MM.1S (cell line): ENCODE measurements around the gene PCSK9.

Experiments
- DNase-seq: peaks from one replicate; pipeline ENCODE4 v3.0.0-alpha.2; 2015
- H2AFZ ChIP-seq: fragments of 300-600 bp; sonication (generic); 2 replicates; pipeline ENCODE4 v1.6.0; 2016; ENCODE audit warnings: antibody characterized with exemption, low read length
- H3F3A ChIP-seq: fragments of 300-600 bp; sonication (generic); 2 replicates; pipeline ENCODE4 v1.6.1; 2016; ENCODE audit warnings: mild to moderate bottlenecking, antibody characterized with exemption, low read length, moderate library complexity, mixed read lengths; ENCODE audit not compliant: insufficient read depth
- H3K27ac ChIP-seq: fragments of 300-600 bp; sonication (generic); 2 replicates; pipeline ENCODE4 v1.5.1; 2016; ENCODE audit warnings: mild to moderate bottlenecking, low read length
- H3K27me3 ChIP-seq: fragments of 300-600 bp; sonication (generic); replicated peaks from 2 replicates; pipeline ENCODE4 v1.6.0; 2016; ENCODE audit warnings: low read length; ENCODE audit not compliant: insufficient read depth
- H3K36me3 ChIP-seq: fragments of 300-600 bp; sonication (generic); replicated peaks from 2 replicates; pipeline ENCODE4 v1.6.1; 2016; ENCODE audit warnings: mild to moderate bottlenecking, low read length, mixed read lengths; ENCODE audit not compliant: insufficient read depth
- H3K4me1 ChIP-seq: fragments of 300-600 bp; sonication (generic); 2 replicates; pipeline ENCODE4 v1.6.1; 2016; ENCODE audit warnings: low read length, mixed read lengths
- H3K4me2 ChIP-seq: fragments of 300-600 bp; sonication (generic); 2 replicates; pipeline ENCODE4 v1.6.0; 2016; ENCODE audit warnings: low read depth, low read length
- H3K4me3 ChIP-seq: fragments of 300-600 bp; sonication (generic); 2 replicates; pipeline ENCODE4 v1.5.1; 2016; ENCODE audit warnings: low read length, mixed read lengths
- H3K79me2 ChIP-seq: fragments of 300-600 bp; sonication (generic); 2 replicates; pipeline ENCODE4 v1.6.1; 2016; ENCODE audit warnings: mixed run types, low read length, mixed read lengths
- H3K9ac ChIP-seq: fragments of 300-600 bp; sonication (generic); 2 replicates; pipeline ENCODE4 v1.6.1; 2016; ENCODE audit warnings: low read length, mixed read lengths
- H3K9me2 ChIP-seq: fragments of 300-600 bp; sonication (generic); replicated peaks from 2 replicates; pipeline ENCODE4 v1.6.1; 2016; ENCODE audit warnings: mild to moderate bottlenecking, low read length, mixed read lengths; ENCODE audit not compliant: insufficient read depth
- H3K9me3 ChIP-seq: fragments of 300-600 bp; sonication (generic); replicated peaks from 2 replicates; pipeline ENCODE4 v1.6.1; 2016; ENCODE audit warnings: mild to moderate bottlenecking, low read length, mixed read lengths; ENCODE audit not compliant: insufficient read depth
- H4K20me1 ChIP-seq: fragments of 300-600 bp; sonication (generic); 2 replicates; pipeline ENCODE4 v1.6.1; 2016; ENCODE audit warnings: mild to moderate bottlenecking, low read length, moderate library complexity, mixed read lengths; ENCODE audit not compliant: insufficient read depth
- EZH2 ChIP-seq: fragments of 300-600 bp; sonication (generic); optimal IDR thresholded peaks from 2 replicates; pipeline ENCODE3; 2017; ENCODE audit warnings: low read depth, mild to moderate bottlenecking, antibody characterized with exemption, low read length, mixed read lengths
- EZH2phosphoT487 ChIP-seq: fragments of 300-600 bp; sonication (generic); IDR thresholded peaks from 2 replicates; pipeline ENCODE4 v1.6.1; 2018; ENCODE audit warnings: antibody characterized with exemption, low read length
- TF ChIP-seq, protein P1 (sequence below): fragments of 300-600 bp; sonication (generic); IDR thresholded peaks from 2 replicates; pipeline ENCODE4 v1.5.1; 2016; ENCODE audit warnings: antibody characterized with exemption, low read length, mixed read lengths

The PCSK9 gene

DNA sequence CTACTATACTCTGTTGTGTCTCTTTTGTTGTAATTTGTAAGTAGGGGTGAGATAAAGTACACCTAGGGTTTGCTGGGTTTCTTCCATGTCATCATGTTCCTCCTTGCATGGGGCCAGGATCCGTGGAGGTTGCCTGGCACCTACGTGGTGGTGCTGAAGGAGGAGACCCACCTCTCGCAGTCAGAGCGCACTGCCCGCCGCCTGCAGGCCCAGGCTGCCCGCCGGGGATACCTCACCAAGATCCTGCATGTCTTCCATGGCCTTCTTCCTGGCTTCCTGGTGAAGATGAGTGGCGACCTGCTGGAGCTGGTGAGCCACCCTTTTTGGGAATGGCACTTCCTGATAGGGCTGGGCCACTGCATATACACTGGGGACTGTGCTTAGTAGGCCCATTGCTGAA lies 4.4 kb downstream of the PCSK9 start:
- peaks cover 31% of the 10 kb centered on the region for H3K27me3 ChIP-seq
- no peaks in the 10 kb centered on the region for H3K4me1 ChIP-seq
- no peaks in the 10 kb centered on the region for H3K9me2 ChIP-seq
- no peak for DNase-seq
- H3K79me2 ChIP-seq = no peaks in the 10 kb centered on the region
- H4K20me1 ChIP-seq = no peaks in the 10 kb centered on the region
- no peaks in the 10 kb centered on the region for H3F3A ChIP-seq
- H3K36me3 ChIP-seq = no peaks in the 10 kb centered on the region
- no peak overlapping the region for H3K4me2 ChIP-seq
- no peaks in the 10 kb centered on the region for H3K9me3 ChIP-seq
- no peak overlapping the region for H3K4me3 ChIP-seq
- no peak overlapping the region for H3K27ac ChIP-seq
- no peak overlapping the region for H3K9ac ChIP-seq
- TF ChIP-seq, protein P1, sequence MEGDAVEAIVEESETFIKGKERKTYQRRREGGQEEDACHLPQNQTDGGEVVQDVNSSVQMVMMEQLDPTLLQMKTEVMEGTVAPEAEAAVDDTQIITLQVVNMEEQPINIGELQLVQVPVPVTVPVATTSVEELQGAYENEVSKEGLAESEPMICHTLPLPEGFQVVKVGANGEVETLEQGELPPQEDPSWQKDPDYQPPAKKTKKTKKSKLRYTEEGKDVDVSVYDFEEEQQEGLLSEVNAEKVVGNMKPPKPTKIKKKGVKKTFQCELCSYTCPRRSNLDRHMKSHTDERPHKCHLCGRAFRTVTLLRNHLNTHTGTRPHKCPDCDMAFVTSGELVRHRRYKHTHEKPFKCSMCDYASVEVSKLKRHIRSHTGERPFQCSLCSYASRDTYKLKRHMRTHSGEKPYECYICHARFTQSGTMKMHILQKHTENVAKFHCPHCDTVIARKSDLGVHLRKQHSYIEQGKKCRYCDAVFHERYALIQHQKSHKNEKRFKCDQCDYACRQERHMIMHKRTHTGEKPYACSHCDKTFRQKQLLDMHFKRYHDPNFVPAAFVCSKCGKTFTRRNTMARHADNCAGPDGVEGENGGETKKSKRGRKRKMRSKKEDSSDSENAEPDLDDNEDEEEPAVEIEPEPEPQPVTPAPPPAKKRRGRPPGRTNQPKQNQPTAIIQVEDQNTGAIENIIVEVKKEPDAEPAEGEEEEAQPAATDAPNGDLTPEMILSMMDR = no peak
- TF ChIP-seq EZH2phosphoT487 (no peak), EZH2 (no peak)
- no peak overlapping the region for H2AFZ ChIP-seq

DNA sequence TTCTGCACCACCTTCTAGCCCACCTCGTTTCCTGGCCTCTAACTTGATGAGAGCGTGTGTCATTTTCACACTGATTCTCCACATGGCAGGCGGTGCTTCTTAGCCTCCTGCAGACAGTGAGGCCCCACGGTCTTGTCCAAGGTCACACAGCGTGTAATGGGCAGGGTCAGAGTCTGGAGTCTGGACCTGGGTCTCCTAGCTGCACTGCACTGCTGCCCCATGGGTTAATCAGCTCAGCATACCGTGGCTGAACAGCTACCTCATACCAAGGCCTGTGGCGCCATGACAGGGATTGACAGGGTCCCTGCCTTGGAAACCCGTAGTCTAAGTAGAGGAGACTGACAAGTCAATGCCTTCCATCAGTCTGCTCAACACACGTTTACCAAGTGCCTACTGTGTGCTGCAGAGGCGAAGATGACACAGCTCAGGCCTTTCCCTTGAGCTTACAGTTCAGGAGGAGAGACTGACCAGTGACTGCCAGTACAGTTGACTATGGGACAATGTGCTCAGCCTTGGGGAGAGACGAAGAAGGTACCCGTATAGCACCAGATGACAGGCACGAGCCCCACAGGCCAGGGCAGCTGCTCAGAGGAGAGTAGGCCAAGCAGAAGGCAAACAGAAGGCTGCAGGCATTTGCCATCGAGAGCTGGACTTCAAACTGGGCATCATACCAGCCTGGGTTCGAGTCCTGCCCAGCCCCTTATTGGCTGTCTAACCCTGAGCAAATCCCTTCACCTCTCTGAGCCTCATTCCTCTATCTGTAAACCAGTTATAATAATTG lies 5.5 kb downstream of the PCSK9 start:
- Histone ChIP-seq H3K9me2 (no peaks in the 10 kb centered on the region), H3K27me3 (peaks cover 20% of the 10 kb centered on the region), H3K36me3 (no peaks in the 10 kb centered on the region), H3K79me2 (no peaks in the 10 kb centered on the region), H3K9me3 (no peaks in the 10 kb centered on the region), H3K4me2 (no peak overlapping the region), H4K20me1 (no peaks in the 10 kb centered on the region), H3F3A (no peaks in the 10 kb centered on the region), H3K27ac (no peak overlapping the region), H3K4me1 (no peaks in the 10 kb centered on the region), H3K9ac (no peak overlapping the region), H3K4me3 (no peak overlapping the region), H2AFZ (no peak overlapping the region)
- DNase-seq = no peak
- TF ChIP-seq EZH2 (no peak), EZH2phosphoT487 (no peak)

DNA sequence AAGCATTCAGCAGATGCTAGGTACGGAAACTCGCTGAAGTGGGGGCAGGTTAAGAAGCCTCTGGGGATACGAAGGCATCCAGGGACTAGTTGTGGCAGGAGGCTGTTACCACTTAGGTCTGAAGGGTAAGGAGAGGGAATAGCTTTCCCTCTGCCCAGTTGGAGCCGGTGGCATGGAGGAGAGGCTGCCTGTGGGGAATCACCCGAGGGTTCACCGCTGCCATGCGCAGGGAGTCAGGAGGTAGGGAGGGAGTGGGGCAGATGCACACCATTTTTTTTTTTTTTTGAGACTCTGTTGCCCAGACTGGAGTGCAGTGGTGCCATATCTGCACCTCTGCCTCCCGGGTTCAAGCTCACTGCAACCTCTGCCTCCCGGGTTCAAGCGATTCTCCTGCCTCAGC lies 6.1 kb downstream of the PCSK9 start:
- DNase-seq = no peak

DNA sequence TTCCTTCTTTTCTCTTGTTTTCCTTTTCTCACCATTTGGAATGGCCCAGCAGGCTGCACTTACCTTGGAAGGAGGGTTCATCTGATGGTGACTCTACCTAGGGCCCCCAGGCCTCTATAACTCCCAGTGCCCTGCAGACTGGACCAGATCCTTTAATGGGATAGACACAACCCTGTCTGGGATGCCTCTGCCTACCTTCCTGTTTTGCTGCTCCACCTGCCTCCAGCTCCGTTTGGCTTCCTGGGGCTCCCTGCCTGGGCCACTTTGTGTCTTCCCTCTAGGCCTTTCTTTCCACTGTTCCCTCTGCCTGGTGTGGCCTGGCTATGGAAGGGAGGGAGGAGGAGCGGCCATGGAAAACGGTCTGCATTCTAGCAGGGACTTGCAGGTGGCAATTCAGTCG lies 7.5 kb downstream of the PCSK9 start:
- Histone ChIP-seq H3K9ac (no peak overlapping the region), H3K27me3 (peaks cover under 1% of the 10 kb centered on the region; the same call in 1 of the 2 replicates), H3K79me2 (no peaks in the 10 kb centered on the region), H4K20me1 (no peaks in the 10 kb centered on the region), H3K9me2 (no peaks in the 10 kb centered on the region), H3K4me2 (no peak overlapping the region), H3K4me3 (no peak overlapping the region), H3K9me3 (no peaks in the 10 kb centered on the region), H3K27ac (no peak overlapping the region), H3F3A (no peaks in the 10 kb centered on the region), H3K4me1 (no peaks in the 10 kb centered on the region), H2AFZ (no peak overlapping the region), H3K36me3 (no peaks in the 10 kb centered on the region)
- TF ChIP-seq, protein P1 = no peak
- no peak for TF ChIP-seq EZH2phosphoT487
- TF ChIP-seq EZH2 = no peak
- no peak for DNase-seq

More for the DNA sequence above, 6.1 kb downstream of the PCSK9 start:
- Histone ChIP-seq H3K9ac (no peak overlapping the region), H3K4me1 (no peaks in the 10 kb centered on the region), H4K20me1 (no peaks in the 10 kb centered on the region), H2AFZ (no peak overlapping the region), H3K27me3 (peaks cover 14% of the 10 kb centered on the region), H3K9me3 (no peaks in the 10 kb centered on the region), H3K27ac (no peak overlapping the region), H3F3A (no peaks in the 10 kb centered on the region), H3K36me3 (no peaks in the 10 kb centered on the region), H3K4me2 (no peak overlapping the region), H3K79me2 (no peaks in the 10 kb centered on the region), H3K4me3 (no peak overlapping the region), H3K9me2 (no peaks in the 10 kb centered on the region)
- TF ChIP-seq, protein P1 = no peak
- no peak for TF ChIP-seq EZH2
- no peak for TF ChIP-seq EZH2phosphoT487
